GM19328 (cell line): ENCODE measurements around the gene ESPN.

Experiments used
- ATAC-seq: cut with Tn5 transposase; IDR thresholded peaks from one replicate; pipeline ENCODE4 v1.9.1; 2021; ENCODE audit warnings: mild to moderate bottlenecking, moderate library complexity; ENCODE audit not compliant: unreplicated experiment

Gene ESPN

DNA sequence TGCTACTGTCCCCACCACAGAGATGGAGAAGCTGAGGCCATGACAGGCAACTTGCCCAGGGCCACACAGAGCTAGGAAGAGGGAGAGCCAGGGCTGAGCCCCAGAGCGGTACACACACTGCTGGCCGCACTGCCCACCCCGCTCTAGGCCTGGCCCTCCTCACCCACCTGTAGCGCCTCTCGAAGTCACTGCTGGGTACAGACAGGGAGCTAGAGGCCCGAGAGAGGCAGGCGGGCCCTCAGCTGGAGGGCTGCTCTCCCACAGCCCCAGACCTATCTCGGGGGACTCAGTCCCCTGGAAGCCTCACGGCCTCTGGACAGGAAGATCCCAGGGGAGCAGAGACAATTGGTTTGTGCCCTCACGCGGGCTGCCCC, 84.2 kb downstream of the ESPN start:
- ATAC-seq = no peak

DNA sequence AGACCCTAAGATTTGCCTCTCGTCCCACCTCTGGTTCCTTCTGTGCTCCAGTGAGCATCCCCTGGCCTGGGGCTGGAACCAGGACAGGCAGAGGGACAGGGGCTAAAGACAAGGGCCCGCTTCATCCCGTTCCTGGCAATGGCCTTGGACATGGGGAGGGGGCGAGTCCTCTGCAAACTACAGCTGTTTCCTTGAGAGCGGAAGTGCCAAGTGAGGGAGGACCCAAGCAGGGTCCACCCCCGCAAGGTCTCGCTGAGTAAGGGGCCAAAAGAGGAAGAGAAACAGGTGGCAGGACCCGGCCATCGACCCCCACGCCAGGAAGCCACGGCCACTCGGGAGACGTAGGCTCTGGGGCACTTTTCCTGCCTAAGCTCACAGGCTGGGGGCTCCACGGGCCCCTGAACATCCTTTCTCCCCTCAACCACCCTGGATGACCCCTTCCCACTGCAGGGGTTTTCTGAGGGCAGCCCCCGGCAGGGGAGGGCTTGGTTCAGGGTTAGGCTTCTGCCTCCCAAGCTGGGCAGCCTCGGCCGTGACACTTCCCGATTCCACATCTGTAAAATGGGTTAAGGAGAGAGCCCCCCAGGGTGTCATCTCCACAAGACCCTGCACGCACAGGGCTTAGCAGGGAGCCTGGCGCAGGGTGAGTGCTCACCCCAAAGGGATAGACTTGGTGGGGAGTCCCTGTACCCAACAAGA, 84.8 kb downstream of the ESPN start:
- ATAC-seq = no peak

DNA sequence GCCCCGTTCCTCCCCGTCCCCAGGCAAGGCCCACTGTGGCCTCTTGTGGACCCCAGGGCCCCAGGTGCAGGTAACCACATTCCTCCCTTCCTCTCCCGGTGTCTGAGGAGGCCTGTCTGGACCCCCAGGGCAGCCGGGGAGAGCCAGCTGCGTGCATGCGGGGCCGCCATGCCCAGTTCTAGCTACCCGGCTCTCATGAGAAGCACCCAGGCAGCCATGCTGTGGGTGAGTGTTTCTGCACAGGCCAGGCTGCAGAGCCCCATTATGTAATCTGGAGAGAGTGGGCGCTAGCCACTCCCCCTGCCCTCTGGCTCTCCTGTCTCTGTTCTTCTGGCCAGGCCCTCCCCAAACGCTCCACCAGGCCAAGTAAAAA, 85.3 kb downstream of the ESPN start:
- ATAC-seq = no peak

DNA sequence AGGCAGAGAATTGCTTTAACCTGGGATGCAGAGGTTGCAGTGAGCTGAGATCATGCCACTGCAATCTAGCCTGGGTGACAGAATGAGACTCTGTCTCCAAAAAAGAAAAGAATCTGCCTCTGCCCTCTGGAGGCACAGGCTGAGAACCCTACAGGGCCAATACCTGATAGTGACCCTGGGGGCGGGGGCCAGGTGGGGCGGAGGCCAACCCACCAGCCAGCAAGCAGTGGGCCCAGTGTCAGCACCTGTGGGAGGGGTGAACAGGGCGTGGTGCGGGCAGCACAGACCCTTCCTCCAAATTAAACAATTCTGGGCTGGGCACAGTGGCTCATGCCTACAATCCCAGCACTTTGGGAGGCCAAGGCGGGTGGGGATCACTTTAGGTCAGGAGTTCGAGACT, 85.9 kb downstream of the ESPN start:
- ATAC-seq = no peak
